ENCODE results near the gene AP5M1. TPM values are rescaled to one million over a fixed set of nuclear protein-coding genes. Genes with fewer than 3 reads are reported as not detected.
"Not testable (repeated sequence)": the region's sequence is repeated elsewhere in the genome, so short reads cannot be mapped to it uniquely, and the experiment has no call there.

The AP5M1 gene
- total RNA-seq, 1 donor from 2014 or later: 11.6 TPM

- Histone ChIP-seq H3K4me3 (ENCODE audit: low read depth, low read length) (no peak overlapping the region), H3K36me3 (ENCODE audit: control insufficient read depth, insufficient read depth, low read length) (peaks cover 2% of the 10 kb centered on the region), H3K27me3 (ENCODE audit: control insufficient read depth, insufficient read depth, low read length) (no peaks in the 10 kb centered on the region)
- no peak for FAIRE-seq
- DNase-seq (ENCODE audit: low read depth): no peak
- TF ChIP-seq CTCF (IDR thresholded peaks at IDR 0.05; ENCODE audit: insufficient read depth, low read length, severe bottlenecking): no peak
Observed at GRCh38 chr14:57243320-57243719, 25.5 kb upstream of the AP5M1 start.

- H3K27me3 ChIP-seq (ENCODE audit: control insufficient read depth, insufficient read depth, low read length): no peaks in the 10 kb centered on the region
- peaks cover 2% of the 10 kb centered on the region for H3K36me3 ChIP-seq (ENCODE audit: control insufficient read depth, insufficient read depth, low read length)
- no peak overlapping the region for H3K4me3 ChIP-seq (ENCODE audit: low read depth, low read length)
- FAIRE-seq: no peak
- DNase-seq (ENCODE audit: low read depth): no peak
- TF ChIP-seq CTCF (IDR thresholded peaks at IDR 0.05; ENCODE audit: insufficient read depth, low read length, severe bottlenecking): no peak
Observed at GRCh38 chr14:57244106-57244505, 24.7 kb upstream of the AP5M1 start.

DNA sequence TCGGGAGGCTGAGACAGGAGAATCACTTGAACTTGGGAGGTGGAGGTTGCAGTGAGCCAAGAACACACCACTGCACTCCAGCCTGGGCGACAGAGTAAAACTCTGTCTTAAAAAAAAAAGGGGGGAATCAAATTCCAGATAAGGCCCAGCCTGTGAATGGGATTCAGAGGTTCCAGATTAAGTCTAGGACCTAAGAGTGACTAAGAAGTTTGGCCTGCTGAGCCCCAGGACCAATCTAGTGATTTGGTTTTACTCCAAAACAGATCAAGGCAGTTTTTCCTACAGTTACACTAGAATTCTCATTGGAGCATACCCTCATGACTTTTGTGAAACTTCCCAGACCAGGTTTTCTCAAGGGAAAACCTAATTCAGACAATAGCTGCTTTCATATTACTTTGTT is 22.8 kb upstream of the AP5M1 start:
- Histone ChIP-seq H3K4me3 (ENCODE audit: low read depth, low read length) (no peak overlapping the region), H3K27me3 (ENCODE audit: control insufficient read depth, insufficient read depth, low read length) (no peaks in the 10 kb centered on the region), H3K36me3 (ENCODE audit: control insufficient read depth, insufficient read depth, low read length) (peaks cover 2% of the 10 kb centered on the region)
- TF ChIP-seq CTCF (IDR thresholded peaks at IDR 0.05; ENCODE audit: insufficient read depth, low read length, severe bottlenecking): no peak
- DNase-seq (ENCODE audit: low read depth) (no peak), FAIRE-seq (no peak)

DNA sequence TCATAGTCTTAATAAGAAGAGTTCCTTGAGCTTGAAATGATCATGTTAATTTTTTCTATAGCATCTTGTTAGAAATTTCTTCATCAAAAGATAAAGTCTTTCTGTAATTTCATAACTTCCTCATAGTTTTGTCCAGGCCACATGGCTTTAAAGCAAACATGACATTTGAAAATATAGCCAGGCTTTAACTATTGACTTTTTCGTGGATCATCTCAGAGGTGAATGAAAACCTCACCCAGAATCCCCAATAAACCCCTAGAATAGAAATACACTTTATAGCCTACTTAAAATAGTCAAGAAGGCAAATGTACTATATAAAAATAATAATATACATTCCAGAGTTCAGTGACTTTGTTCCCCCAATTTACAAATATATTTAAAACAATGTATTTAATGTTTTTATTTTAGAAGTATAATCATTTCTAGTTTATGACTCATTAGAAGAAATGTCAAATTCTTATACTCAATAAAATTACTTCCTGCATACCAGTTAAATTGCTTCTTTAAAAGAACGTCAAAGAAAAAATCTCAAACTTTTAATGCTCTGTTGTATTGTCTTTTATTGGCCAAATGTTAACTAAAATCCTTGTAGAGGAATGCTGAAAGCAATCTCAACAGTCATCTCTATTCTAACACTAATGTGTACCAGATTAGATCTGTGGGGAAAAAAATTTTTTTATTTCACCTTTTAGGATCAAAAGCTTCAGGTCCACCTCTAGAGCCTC is 21.7 kb upstream of the AP5M1 start:
- no peak overlapping the region for H3K4me3 ChIP-seq (ENCODE audit: low read depth, low read length)
- FAIRE-seq (no peak), DNase-seq (ENCODE audit: low read depth) (no peak)
- H3K27me3 ChIP-seq (ENCODE audit: control insufficient read depth, insufficient read depth, low read length): no peaks in the 10 kb centered on the region
- H3K36me3 ChIP-seq (ENCODE audit: control insufficient read depth, insufficient read depth, low read length): peaks cover 2% of the 10 kb centered on the region
- TF ChIP-seq CTCF (IDR thresholded peaks at IDR 0.05; ENCODE audit: insufficient read depth, low read length, severe bottlenecking): no peak

GRCh38 chr14:57254884-57255283 is 13.9 kb upstream of the AP5M1 start:
- Histone ChIP-seq H3K27me3 (ENCODE audit: control insufficient read depth, insufficient read depth, low read length) (no peaks in the 10 kb centered on the region), H3K4me3 (ENCODE audit: low read depth, low read length) (no peak overlapping the region), H3K36me3 (ENCODE audit: control insufficient read depth, insufficient read depth, low read length) (no peaks in the 10 kb centered on the region)
- no peak for TF ChIP-seq CTCF (IDR thresholded peaks at IDR 0.05; ENCODE audit: insufficient read depth, low read length, severe bottlenecking)
- no peak for DNase-seq (ENCODE audit: low read depth)
- FAIRE-seq: no peak

DNA sequence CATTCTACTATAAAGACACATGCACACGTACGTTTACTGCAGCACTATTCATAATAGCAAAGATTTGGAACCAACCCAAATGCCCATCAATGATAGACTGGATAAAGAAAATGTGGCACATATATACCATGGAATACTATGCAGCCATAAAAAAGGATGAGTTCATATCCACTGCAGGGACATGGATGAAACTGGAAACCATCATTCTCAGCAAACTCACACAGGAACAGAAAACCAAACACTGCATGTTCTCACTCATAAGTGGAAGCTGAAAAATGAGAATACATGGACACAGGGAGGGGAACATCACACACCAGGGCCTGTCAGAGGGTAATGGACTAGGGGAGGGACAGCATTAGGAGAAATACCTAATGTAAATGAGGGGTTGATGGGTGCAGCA is 10.6 kb upstream of the AP5M1 start:
- H3K36me3 ChIP-seq (ENCODE audit: control insufficient read depth, insufficient read depth, low read length); DNase-seq (ENCODE audit: low read depth); FAIRE-seq; H3K4me3 ChIP-seq (ENCODE audit: low read depth, low read length); H3K27me3 ChIP-seq (ENCODE audit: control insufficient read depth, insufficient read depth, low read length): not testable (repeated sequence)
